Hepatocyte (in vitro differentiated cells): Measurements from ENCODE around the gene GPER1. TPM values are rescaled to one million over a fixed set of nuclear protein-coding genes. Genes with fewer than 3 reads are reported as not detected.
"Not testable (repeated sequence)": the region's sequence is repeated elsewhere in the genome, so short reads cannot be mapped to it uniquely, and the experiment has no call there.

Experiments used
- DNase-seq: peaks from one replicate; pipeline ENCODE4 v3.0.0-alpha.2; 2016; ENCODE audit warnings: low spot score
- H2AFZ ChIP-seq: fragments of 200-600 bp; sonication (generic); 2 replicates; pipeline ENCODE4 v1.6.0; 2016; ENCODE audit warnings: antibody characterized with exemption, mild to moderate bottlenecking
- H3K27ac ChIP-seq: fragments of 200-600 bp; sonication (generic); 2 replicates; pipeline ENCODE4 v1.5.1; 2016; ENCODE audit warnings: mild to moderate bottlenecking
- H3K27me3 ChIP-seq: fragments of 200-600 bp; sonication (generic); 2 replicates; pipeline ENCODE4 v1.6.1; 2016
- H3K36me3 ChIP-seq: fragments of 200-600 bp; sonication (generic); replicated peaks from 2 replicates; pipeline ENCODE4 v1.5.1; 2016; ENCODE audit warnings: low read depth; ENCODE audit not compliant: insufficient read depth
- H3K4me1 ChIP-seq: fragments of 200-600 bp; sonication (generic); 2 replicates; pipeline ENCODE4 v1.5.1; 2016; ENCODE audit warnings: mild to moderate bottlenecking, moderate library complexity; ENCODE audit not compliant: insufficient read depth
- H3K4me2 ChIP-seq: fragments of 200-600 bp; sonication (generic); 2 replicates; pipeline ENCODE4 v1.6.0; 2016
- H3K4me3 ChIP-seq: fragments of 200-600 bp; sonication (generic); 2 replicates; pipeline ENCODE4 v1.5.1; 2016; ENCODE audit warnings: mild to moderate bottlenecking
- H3K79me2 ChIP-seq: fragments of 200-600 bp; sonication (generic); 2 replicates; pipeline ENCODE4 v1.6.0; 2017; ENCODE audit warnings: mild to moderate bottlenecking
- H3K9me2 ChIP-seq: fragments of 200-600 bp; sonication (generic); replicated peaks from 2 replicates; pipeline ENCODE4 v1.6.0; 2017; ENCODE audit warnings: mild to moderate bottlenecking; ENCODE audit not compliant: insufficient read depth
- H3K9me3 ChIP-seq: fragments of 200-600 bp; sonication (generic); 2 replicates; pipeline ENCODE4 v1.5.1; 2016; ENCODE audit warnings: low read depth, mild to moderate bottlenecking
- H4K20me1 ChIP-seq: fragments of 200-600 bp; sonication (generic); 2 replicates; pipeline ENCODE4 v1.6.0; 2016; ENCODE audit warnings: mild to moderate bottlenecking; ENCODE audit not compliant: insufficient read depth, poor library complexity, severe bottlenecking
- EZH2 ChIP-seq: fragments of 200-600 bp; sonication (generic); IDR thresholded peaks from 2 replicates; pipeline ENCODE4 v1.6.1; 2016; ENCODE audit warnings: antibody characterized with exemption, mild to moderate bottlenecking, borderline replicate concordance
- EZH2phosphoT487 ChIP-seq: fragments of 200-600 bp; sonication (generic); IDR thresholded peaks from one replicate; pipeline ENCODE4 v1.6.1; 2018; ENCODE audit warnings: antibody characterized with exemption, mild to moderate bottlenecking, low read depth, moderate library complexity; ENCODE audit not compliant: unreplicated experiment, severe bottlenecking
- WGBS: methylation state at CpG from one replicate; pipeline ENCODE4 v1.1.6; 2016; ENCODE audit warnings: low lambda C conversion rate; ENCODE audit errors: missing lambda C conversion rate; 5-methylcytosine and 5-hydroxymethylcytosine counted together
- polyA plus RNA-seq: library from polyadenylated mRNA; unstranded; fragments of >200 nt; fragmentation: Nextera tagmentation; extraction: Ambion mirVana; gene quantifications from 2 replicates; pipeline ENCODE4 v1.2.1, GENCODE V29; 2016
- total RNA-seq: library from RNA; depleted of rRNA; stranded (reverse); fragments of >200 nt; gene quantifications from 2 replicates; pipeline ENCODE4 v1.2.3, GENCODE V29; 2014
- TF ChIP-seq, protein P1 (sequence below): fragments of 200-600 bp; sonication (generic); IDR thresholded peaks from 2 replicates; pipeline ENCODE4 v1.5.1; 2016; ENCODE audit warnings: antibody characterized with exemption, mild to moderate bottlenecking; ENCODE audit not compliant: poor library complexity

Gene GPER1
- total and polyA plus RNA-seq, 2 experiments from 2014 or later: 4.5 to 11.1 TPM

DNA sequence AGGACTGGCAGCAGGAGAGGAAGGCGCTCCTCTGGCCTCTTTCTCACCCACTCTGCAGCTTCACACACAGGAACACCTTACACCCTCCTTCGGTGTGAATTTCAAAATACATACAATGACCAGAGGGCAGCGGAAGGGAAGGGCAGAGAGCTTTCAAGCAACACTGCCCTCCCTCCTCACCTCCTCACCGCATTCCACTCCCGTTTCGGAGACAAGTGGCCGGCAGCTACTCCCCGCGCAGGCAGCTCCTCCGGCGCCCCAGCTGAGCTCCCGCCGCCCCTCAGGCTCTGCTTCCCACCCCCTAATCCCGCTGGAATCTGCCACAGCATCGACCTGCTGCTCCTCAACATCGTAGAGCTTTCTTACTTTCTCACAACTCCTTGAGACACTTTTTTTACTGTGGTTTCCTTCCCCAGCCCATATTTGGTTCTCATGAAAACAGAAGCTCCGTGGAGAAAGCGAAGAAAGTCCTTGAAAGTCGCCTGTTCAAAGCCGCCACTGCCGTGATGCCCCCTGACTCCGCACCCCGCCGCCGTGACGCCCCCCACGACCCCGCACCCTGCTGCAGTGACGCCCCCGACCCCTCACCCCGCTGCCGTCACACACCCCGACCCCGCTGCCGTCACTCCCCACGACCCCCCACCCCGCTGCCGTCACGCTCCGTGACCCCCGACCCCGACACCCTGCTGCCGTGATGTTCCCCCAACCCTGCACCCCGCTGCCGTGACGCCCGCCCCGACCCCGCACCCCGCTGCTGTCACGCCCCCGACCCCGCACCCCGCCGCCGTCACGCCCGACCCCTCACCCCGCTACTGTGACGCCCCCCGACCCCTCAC is 14.6 kb upstream of the GPER1 start:
- Histone ChIP-seq H3K9me3 (no peaks in the 10 kb centered on the region), H3K79me2 (no peaks in the 10 kb centered on the region), H4K20me1 (no peaks in the 10 kb centered on the region), H3K4me2 (no peak overlapping the region), H2AFZ (no peak overlapping the region), H3K27ac (no peak overlapping the region), H3K9me2 (no peaks in the 10 kb centered on the region), H3K4me3 (no peak overlapping the region), H3K36me3 (no peaks in the 10 kb centered on the region), H3K27me3 (no peaks in the 10 kb centered on the region), H3K4me1 (no peaks in the 10 kb centered on the region)
- no peak for DNase-seq
- 63% methylated on average over 27 of the region's 61 CpGs for WGBS
- TF ChIP-seq, protein P1, sequence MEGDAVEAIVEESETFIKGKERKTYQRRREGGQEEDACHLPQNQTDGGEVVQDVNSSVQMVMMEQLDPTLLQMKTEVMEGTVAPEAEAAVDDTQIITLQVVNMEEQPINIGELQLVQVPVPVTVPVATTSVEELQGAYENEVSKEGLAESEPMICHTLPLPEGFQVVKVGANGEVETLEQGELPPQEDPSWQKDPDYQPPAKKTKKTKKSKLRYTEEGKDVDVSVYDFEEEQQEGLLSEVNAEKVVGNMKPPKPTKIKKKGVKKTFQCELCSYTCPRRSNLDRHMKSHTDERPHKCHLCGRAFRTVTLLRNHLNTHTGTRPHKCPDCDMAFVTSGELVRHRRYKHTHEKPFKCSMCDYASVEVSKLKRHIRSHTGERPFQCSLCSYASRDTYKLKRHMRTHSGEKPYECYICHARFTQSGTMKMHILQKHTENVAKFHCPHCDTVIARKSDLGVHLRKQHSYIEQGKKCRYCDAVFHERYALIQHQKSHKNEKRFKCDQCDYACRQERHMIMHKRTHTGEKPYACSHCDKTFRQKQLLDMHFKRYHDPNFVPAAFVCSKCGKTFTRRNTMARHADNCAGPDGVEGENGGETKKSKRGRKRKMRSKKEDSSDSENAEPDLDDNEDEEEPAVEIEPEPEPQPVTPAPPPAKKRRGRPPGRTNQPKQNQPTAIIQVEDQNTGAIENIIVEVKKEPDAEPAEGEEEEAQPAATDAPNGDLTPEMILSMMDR: no peak
- TF ChIP-seq EZH2: no peak
- TF ChIP-seq EZH2phosphoT487: no peak

DNA sequence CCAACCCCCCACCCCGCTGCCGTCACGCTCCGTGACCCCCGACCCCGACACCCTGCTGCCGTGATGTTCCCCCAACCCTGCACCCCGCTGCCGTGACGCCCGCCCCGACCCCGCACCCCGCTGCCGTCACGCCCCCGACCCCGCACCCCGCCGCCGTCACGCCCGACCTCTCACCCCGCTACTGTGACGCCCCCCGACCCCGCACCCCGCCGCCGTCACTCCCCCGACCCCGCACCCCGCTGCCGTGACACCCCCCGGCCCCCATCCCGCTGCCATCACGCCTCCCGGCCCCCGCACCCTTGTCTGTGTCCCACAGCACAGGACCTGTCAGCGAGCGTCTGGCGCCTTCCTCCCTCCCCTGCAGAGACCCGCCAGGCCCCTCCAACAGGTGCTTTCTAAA is 13.9 kb upstream of the GPER1 start:
- not testable (repeated sequence) for H3K4me3 ChIP-seq, H3K27ac ChIP-seq, H2AFZ ChIP-seq, H4K20me1 ChIP-seq, H3K36me3 ChIP-seq, DNase-seq, H3K4me2 ChIP-seq, H3K9me3 ChIP-seq, H3K79me2 ChIP-seq, H3K27me3 ChIP-seq, H3K4me1 ChIP-seq, H3K9me2 ChIP-seq
- WGBS: no CpG with 5 or more reads among the region's 43 CpGs

DNA sequence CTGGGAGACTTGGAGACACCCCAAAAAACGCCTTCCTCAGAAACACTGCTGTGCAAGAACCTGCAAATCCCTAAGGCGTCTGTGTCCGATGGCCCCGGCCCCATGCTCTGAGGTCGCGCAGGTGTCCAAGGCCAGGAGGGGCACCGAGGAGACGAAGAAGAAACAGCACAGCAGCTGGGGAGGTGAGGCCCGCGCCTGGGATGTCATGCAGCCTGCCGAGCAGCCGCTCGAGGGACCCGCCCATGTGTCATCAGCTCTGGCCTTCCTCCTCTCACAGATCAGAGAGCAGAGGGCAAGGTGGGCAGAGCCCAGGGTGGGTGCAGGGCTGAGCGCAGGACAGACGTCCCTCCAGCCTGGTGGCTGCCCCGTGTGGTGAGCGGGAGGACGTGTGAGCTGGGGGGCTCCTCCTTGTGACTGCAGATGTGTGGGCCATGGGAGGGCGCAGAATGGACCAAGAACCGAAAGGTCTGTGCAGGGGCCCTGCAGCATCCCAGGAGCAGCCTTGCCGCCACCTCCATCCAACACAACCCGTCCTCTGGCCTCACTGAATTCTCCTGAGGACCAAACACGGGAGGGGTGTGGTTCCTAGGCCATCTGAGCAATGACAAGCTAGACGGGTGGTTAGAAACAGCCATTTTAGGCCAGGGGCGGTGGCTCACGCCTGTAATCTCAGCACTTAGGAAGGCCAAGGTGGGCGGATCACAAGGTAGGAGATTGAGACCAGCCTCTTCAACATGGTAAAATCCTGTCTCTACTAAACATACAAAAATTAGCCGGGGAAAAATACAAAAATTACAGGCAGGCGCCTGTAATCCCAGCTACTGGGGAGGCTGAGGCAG is 13.1 kb upstream of the GPER1 start:
- no peaks in the 10 kb centered on the region for H4K20me1 ChIP-seq
- H3K79me2 ChIP-seq: no peaks in the 10 kb centered on the region

More for the DNA sequence above, 13.1 kb upstream of the GPER1 start:
- WGBS: 86% methylated on average over 30 of the region's 30 CpGs
- Histone ChIP-seq H2AFZ (no peak overlapping the region), H3K36me3 (no peaks in the 10 kb centered on the region), H3K27ac (no peak overlapping the region), H3K4me3 (no peak overlapping the region), H3K27me3 (no peaks in the 10 kb centered on the region), H3K9me3 (no peaks in the 10 kb centered on the region), H3K4me1 (peaks cover 8% of the 10 kb centered on the region), H3K9me2 (no peaks in the 10 kb centered on the region), H3K4me2 (no peak overlapping the region)
- TF ChIP-seq, protein P1: no peak
- TF ChIP-seq EZH2: no peak
- no peak for DNase-seq
